ENCODE measurements around the gene NAGLU.
A peak's percentile ranks its signal among the peaks of the same experiment; 100 is the strongest.

The NAGLU gene
- 35.3 to 107 (median 58.9) reads per million in 17 experiments for total RNA-seq

- DNase-seq: peak; percentile 97 to 99 (median 98)
Measured at GRCh38 chr17:42536048-42536371, at the start of gene NAGLU. Gene NAGLU, plus strand, starts transcription at chr17:42536241. Its CDS starts 32 bp downstream, at chr17:42536273.

- DNase-seq: no peak
Measured at GRCh38 chr17:42488032-42488431, 48.0 kb upstream of the NAGLU start.

- no peak for DNase-seq
Measured at GRCh38 chr17:42493319-42493718, 42.7 kb upstream of the NAGLU start.

- no peak for DNase-seq
Measured at GRCh38 chr17:42494673-42495072, 41.4 kb upstream of the NAGLU start.

GRCh38 chr17:42498828-42499227 is 37.2 kb upstream of the NAGLU start:
- DNase-seq: no peak

- DNase-seq: no peak
Measured at GRCh38 chr17:42502091-42502490, 34.0 kb upstream of the NAGLU start.

GRCh38 chr17:42502926-42503325 is 33.1 kb upstream of the NAGLU start:
- no peak for DNase-seq

- DNase-seq: no peak
Measured at GRCh38 chr17:42507671-42508070, 28.4 kb upstream of the NAGLU start.

GRCh38 chr17:42508426-42509165 is 27.4 kb upstream of the NAGLU start:
- DNase-seq: no peak

GRCh38 chr17:42509409-42509808 is 26.6 kb upstream of the NAGLU start:
- DNase-seq: no peak

- DNase-seq: peak; percentile 30 to 65 (median 54)
Measured at GRCh38 chr17:42509841-42510240, 26.2 kb upstream of the NAGLU start.

- DNase-seq: no peak
Measured at GRCh38 chr17:42512246-42512645, 23.8 kb upstream of the NAGLU start.

GRCh38 chr17:42512733-42513251 is 23.2 kb upstream of the NAGLU start:
- DNase-seq: no peak

GRCh38 chr17:42513686-42514085 is 22.4 kb upstream of the NAGLU start:
- no peak for DNase-seq

GRCh38 chr17:42514279-42514678 is 21.8 kb upstream of the NAGLU start:
- no peak for DNase-seq

- no peak for DNase-seq
Measured at GRCh38 chr17:42514867-42515266, 21.2 kb upstream of the NAGLU start.

GRCh38 chr17:42517516-42517915 is 18.5 kb upstream of the NAGLU start:
- peak; percentile 94 to 99 (median 96) for DNase-seq

- peak; percentile 91 to 97 (median 94) for DNase-seq
Measured at GRCh38 chr17:42518046-42518754, 17.8 kb upstream of the NAGLU start.

GRCh38 chr17:42518755-42519545 is 17.1 kb upstream of the NAGLU start:
- DNase-seq: no peak

GRCh38 chr17:42519546-42520491 is 16.2 kb upstream of the NAGLU start:
- DNase-seq: peak; percentile 75 to 84 (median 82)

- peak in 1 of 4 experiments; percentile 39 for DNase-seq
Measured at GRCh38 chr17:42520540-42520951, 15.5 kb upstream of the NAGLU start.

- DNase-seq: peak in 2 of 4 experiments; percentile 26 to 43
Measured at GRCh38 chr17:42521036-42521435, 15.0 kb upstream of the NAGLU start.
